HG03175 (cell line): Measurements from ENCODE around the gene SHROOM3.

Source experiments
- ATAC-seq: cut with Tn5 transposase; IDR thresholded peaks from one replicate; pipeline ENCODE4 v1.9.1; 2021; ENCODE audit warnings: mild to moderate bottlenecking, moderate library complexity; ENCODE audit not compliant: unreplicated experiment

SHROOM3 gene

DNA sequence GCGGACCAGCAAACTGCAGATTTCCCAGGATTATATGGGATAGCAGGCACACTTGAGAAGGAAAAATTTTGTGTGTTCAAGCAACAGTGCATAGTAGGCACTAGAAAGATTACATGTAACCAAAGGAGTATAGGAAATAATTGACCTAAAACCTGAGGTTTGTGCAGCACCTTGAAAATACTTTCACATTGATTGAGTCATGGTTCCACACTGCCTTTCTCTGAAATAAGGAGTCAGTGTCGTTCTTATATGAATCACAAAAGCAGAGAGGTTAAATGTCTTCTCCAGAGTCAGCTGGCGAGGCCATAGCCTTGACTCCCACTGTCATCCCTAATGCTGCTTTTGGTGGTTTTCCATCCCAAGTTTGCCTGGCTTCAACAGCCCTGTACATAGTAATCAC lies 324.0 kb downstream of the SHROOM3 start:
- peak; percentile 43 for ATAC-seq

- no peak for ATAC-seq
These were observed 325.2 kb downstream of the SHROOM3 start for GRCh38 chr4:76760193-76760592.

DNA sequence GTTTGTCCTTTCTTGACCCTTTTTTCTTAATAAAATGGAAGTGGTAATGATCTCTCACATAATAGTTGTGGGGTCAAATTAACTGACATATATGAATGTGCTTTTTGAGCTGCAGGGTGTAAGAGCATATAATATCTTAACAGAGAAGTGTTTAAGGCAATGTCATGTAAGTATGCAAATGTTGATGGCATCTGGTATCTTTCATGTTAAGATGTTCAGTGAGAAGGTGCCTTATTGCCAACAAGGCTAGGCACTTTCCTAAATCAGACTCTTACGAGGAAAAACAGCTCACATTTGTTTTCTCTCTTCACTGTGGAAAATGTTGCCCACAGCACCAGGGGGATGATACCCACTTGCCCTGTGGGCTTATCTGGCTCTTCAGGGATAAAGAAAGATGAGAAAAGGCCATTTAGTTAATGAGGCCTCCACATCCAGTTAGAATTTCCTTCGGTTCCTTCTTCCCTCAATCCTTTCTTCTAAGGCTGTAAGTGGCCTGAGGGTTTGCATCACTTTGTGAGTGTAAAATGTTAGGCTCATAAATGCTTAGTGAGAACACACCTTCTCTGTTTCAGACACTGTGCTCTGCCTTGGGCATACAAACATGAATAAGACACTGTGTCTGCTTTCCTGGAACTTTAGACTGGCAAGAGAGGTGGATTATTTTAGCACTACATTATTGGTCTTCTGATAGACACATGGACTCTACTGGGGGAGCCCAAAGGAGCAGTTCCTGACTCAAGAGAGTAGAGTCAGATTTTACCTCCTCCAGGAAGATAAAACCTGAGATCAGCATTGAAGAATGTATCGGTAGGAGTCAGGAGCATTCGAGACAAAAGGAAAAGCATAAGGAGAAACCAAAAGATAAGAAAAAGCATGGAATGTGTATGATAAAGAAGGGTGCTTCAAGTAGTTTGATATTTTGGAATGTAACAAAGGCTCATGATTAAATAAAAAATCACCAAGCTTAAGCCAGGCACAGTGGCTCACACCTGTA lies 327.4 kb downstream of the SHROOM3 start:
- ATAC-seq, result no peak

- no peak for ATAC-seq
These were observed 329.2 kb downstream of the SHROOM3 start for GRCh38 chr4:76764251-76764650.

DNA sequence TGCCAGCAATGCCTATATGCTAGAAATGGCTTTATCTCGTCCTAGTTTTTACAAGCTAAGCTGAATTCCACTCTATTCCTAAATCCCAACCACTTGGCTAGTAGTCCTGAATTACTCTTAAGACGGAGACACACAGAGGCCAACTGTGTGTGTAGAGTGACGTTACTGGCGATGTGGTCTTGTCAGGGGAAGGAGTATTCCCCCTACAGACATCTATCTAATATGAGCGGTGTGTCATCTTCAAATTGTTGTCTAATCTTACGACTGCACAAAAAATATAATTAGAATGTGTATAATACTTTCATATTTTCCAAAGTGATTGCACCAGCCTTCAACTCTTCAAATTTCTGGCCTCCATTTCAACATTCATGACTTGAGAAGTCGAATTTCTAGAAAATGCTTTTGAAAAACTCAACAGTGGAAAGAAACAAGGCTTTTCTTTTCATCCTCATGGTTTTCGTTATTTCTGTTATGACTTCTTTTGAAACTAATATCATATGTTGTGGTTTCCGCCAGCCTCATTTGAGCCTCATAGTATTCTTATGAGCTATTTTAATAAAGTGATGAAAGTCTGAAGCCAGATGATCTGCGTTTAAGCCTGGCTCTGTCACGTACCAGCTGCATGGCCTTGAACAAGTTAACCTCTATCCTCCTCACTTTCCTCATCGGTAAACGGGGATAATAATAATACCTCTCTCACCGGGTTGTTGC lies 330.6 kb downstream of the SHROOM3 start:
- ATAC-seq, result peak; percentile 74

DNA sequence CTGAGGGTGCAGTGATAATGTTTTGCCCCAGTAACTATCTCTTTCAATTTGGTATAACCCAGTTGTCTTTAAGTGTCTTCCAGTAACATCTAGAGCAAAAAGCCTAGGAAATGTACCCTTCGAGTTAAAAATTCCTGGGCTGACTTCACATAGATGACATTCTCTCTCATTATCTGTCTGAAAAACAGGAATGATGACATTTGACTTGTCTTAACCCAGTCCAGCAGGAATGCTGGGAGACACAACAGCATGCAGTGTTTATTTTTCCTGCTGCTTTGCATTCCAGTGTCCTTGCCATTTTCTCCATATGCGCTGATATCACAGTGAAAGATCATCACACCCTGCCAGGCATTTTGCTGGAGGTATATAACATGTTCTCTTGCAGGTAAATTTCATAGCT lies 333.0 kb downstream of the SHROOM3 start:
- no peak for ATAC-seq

GRCh38 chr4:76772498-76773106 lies 337.6 kb downstream of the SHROOM3 start:
- ATAC-seq, result no peak

GRCh38 chr4:76773766-76774165 lies 338.7 kb downstream of the SHROOM3 start:
- no peak for ATAC-seq

DNA sequence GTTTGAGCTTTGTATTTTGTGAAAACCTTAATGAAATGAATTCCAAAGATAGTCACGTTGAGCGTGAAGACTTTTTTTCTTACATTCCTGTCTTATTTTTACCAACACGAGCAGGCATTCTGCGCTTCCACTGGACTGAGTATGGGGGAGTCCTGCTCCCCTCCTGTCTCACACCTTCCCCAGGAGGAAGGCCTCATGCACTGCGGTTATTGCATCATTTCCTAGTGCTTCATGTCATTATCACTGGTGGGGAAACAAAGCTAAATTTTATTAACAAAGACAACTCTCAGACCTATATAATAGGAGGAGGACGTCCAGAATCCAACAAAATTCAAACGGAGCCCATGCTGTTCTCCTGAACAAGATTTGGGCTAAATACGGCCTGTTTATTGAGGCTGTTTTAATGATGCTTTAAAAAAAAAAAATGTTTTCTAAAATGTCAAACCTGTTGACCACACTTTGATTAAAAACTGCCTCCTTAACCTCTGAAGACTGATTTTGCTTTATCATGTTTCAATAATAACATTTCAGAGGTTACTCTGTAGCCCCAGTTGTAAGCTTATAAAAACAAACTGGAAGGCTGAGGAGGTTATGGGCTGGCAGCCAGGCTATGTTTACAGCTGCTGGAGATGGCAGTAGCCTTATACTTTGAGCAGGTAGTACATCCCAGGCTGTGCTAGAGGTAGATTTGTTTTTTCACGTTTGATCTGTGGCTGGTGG lies 344.9 kb downstream of the SHROOM3 start:
- ATAC-seq, result no peak

- no peak for ATAC-seq
These were observed 346.0 kb downstream of the SHROOM3 start for GRCh38 chr4:76780781-76781697.

DNA sequence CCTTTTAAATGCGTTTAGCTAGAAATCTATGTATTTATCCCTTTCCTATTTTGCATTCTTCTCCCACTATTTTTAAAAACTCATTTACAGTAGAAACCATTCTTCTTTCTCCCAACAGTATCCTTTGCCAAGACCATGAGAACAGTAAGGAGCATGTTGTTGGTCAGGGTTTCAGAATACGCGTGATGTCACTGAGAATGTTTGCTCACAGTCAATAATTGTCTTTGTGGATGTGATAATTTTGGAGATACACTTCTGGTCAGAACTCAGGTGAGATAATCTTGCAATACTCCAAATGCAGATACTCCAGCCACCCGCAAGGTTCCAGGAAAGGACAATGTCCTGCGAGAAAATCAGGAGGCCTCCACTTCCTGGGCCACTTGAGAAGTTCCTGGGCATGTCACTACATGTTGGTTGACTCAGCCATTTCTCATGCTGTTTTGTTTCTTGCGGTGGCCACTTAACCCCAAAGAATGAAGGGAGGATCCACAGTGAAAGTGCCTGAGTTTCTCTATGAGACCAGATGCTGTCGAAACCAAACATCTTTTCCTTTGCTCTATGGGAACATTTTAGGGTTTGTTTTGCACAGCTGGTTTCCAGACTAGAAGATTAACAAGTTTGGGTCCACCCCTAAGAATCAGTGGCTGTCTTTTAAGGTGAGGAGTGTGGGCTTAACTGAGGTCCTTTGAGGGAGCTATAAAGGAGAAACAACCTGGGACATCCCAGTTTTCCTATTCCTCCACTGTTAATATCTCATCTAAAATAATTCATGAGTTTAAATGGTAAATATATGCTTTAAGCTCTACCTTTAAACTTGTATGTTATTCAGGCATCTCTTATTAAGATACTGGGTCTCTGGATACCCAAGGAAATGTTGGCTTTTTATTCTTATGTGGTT lies 346.9 kb downstream of the SHROOM3 start:
- ATAC-seq, result no peak

GRCh38 chr4:76782837-76783236 lies 347.8 kb downstream of the SHROOM3 start:
- ATAC-seq, result no peak

GRCh38 chr4:76783836-76784235 lies 348.8 kb downstream of the SHROOM3 start:
- ATAC-seq, result no peak

DNA sequence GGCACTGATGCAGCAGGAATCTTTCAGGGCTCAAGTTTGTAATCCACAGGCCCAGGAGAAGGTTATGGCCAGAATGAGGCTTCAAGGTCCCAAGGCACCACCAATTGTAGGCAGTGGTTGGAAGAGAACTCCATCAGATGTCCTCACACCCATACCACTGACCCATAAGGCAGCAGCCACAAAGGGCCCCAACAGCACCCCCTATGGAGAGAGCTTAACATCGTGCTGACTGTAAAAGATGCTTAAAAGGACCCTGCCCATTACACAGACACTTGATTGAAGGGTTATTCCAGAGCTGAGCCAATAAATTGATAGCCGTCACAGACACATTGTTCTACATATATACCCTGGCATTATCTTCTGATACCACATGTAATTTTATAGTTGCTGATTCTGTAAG lies 349.2 kb downstream of the SHROOM3 start:
- ATAC-seq, result no peak

- ATAC-seq, result no peak
These were observed 352.9 kb downstream of the SHROOM3 start for GRCh38 chr4:76787898-76788297.

- ATAC-seq, result no peak
These were observed 355.3 kb downstream of the SHROOM3 start for GRCh38 chr4:76790377-76790776.

- ATAC-seq, result no peak
These were observed 356.4 kb downstream of the SHROOM3 start for GRCh38 chr4:76791479-76791878.

GRCh38 chr4:76792418-76792817 lies 357.4 kb downstream of the SHROOM3 start:
- no peak for ATAC-seq

DNA sequence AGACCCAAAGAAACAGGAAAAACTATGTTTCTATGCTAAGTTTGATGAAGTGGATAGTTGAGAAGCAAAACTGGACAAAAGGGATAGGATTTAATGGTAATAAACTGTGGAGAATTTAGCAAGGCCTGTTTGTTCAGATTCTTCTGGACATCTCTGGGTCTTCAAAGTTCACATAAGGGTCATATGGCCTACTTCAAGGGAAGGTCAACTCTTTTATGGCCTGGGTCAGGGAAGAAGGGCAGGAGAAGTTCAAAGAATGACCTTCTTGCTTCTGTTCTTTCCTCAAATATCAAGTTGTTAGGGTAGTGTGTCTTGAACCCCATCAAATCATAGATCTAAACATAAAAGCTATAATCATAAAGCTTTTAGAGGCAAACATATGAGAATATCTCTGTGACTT lies 360.2 kb downstream of the SHROOM3 start:
- ATAC-seq, result no peak
